Endodermal cell (in vitro differentiated cells): ENCODE measurements around the gene ADCK2. TPM values are rescaled to one million over a fixed set of nuclear protein-coding genes. Genes with fewer than 3 reads are reported as not detected.
A peak's percentile ranks its signal among the peaks of the same experiment; 100 is the strongest.

Experiments used
- DNase-seq: peaks from one replicate; pipeline ENCODE4 v3.0.0-alpha.2; 2017
- H3K27ac ChIP-seq: 2 replicates; pipeline ENCODE4 v1.5.1; 2013; ENCODE audit warnings: mild to moderate bottlenecking, low read depth, low read length, moderate library complexity
- H3K27me3 ChIP-seq: 2 replicates; pipeline ENCODE4 v1.6.1; 2013; ENCODE audit warnings: mild to moderate bottlenecking, low read length, moderate library complexity; ENCODE audit not compliant: insufficient read depth, control insufficient read depth, poor library complexity, severe bottlenecking
- H3K36me3 ChIP-seq: 2 replicates; pipeline ENCODE4 v1.7.0; 2013; ENCODE audit warnings: mild to moderate bottlenecking, low read length, moderate library complexity; ENCODE audit not compliant: control insufficient read depth, insufficient read depth
- H3K4me1 ChIP-seq: one replicate; pipeline ENCODE4 v1.7.0; 2013; ENCODE audit warnings: low read length; ENCODE audit not compliant: control insufficient read depth, insufficient read depth
- H3K4me3 ChIP-seq: 2 replicates; pipeline ENCODE4 v1.5.1; 2013; ENCODE audit warnings: mild to moderate bottlenecking, low read length, moderate library complexity
- H3K9ac ChIP-seq: 2 replicates; pipeline ENCODE4 v1.6.1; 2013; ENCODE audit warnings: mild to moderate bottlenecking, low read length, moderate library complexity; ENCODE audit not compliant: poor library complexity, severe bottlenecking; ENCODE audit errors: extremely low read depth
- H3K9me3 ChIP-seq: 2 replicates; pipeline ENCODE4 v1.6.1; 2013; ENCODE audit warnings: mild to moderate bottlenecking, low read length, moderate library complexity; ENCODE audit not compliant: control insufficient read depth
- H3K27ac Mint-ChIP-seq: 2 replicates; pipeline ENCODE4 v1.8.0; 2020; ENCODE audit warnings: mixed read lengths
- H3K27me3 Mint-ChIP-seq: 2 replicates; pipeline ENCODE4 v1.8.0; 2021; ENCODE audit warnings: mild to moderate bottlenecking, mixed read lengths; ENCODE audit not compliant: insufficient read depth
- H3K36me3 Mint-ChIP-seq: 2 replicates; pipeline ENCODE4 v1.8.0; 2020; ENCODE audit warnings: low read depth, mixed read lengths
- H3K4me1 Mint-ChIP-seq: 2 replicates; pipeline ENCODE4 v1.8.0; 2020; ENCODE audit warnings: mixed read lengths
- H3K4me3 Mint-ChIP-seq: 2 replicates; pipeline ENCODE4 v1.8.0; 2020; ENCODE audit warnings: mild to moderate bottlenecking, moderate library complexity, mixed read lengths
- H3K9me3 Mint-ChIP-seq: 2 replicates; pipeline ENCODE4 v1.8.0; 2020; ENCODE audit warnings: mild to moderate bottlenecking, mixed read lengths
- CTCF ChIP-seq: fragments of 200-600 bp; sonication (generic); conservative IDR thresholded peaks from 2 replicates; pipeline ENCODE4 v1.5.0; 2021; ENCODE audit warnings: antibody characterized with exemption, mild to moderate bottlenecking
- WGBS, 2 experiments: methylation state at CpG; one replicate each; pipeline versions ENCODE4 v1.1.5 to v1.1.7; 2013; ENCODE audit warnings: missing lambda C conversion rate in 2 of 2, mixed read lengths in 1 of 2; ENCODE audit not compliant: insufficient coverage in 1 of 2, insufficient read length in 1 of 2; 5-methylcytosine and 5-hydroxymethylcytosine counted together
- total RNA-seq, 2 donors: library from RNA; stranded (reverse); fragmentation: NEBNext Ultra II Directional in 1 of 2; extraction: Animal tissue kit (Norgen Biotek cat#: 25700) in 1 of 2; gene quantifications; 2 replicates in 1 of 2; 3 replicates in 1 of 2; pipeline ENCODE4 v1.2.1, GENCODE V29; 2021

The ADCK2 gene
- total RNA-seq, 2 donors from 2014 or later, result 13.5 to 17.8 TPM

GRCh38 chr7:140696680-140697446 lies 24.1 kb downstream of the ADCK2 start, which contains the start of gene NDUFB2:
NDUFB2 (plus strand) TSS chr7:140696708; CDS start chr7:140696745, 37 bp downstream.
- no peaks in the 10 kb centered on the region for H3K27me3 ChIP-seq
- H3K36me3 ChIP-seq, result peaks cover 4% of the 10 kb centered on the region
- 0% methylated on average over 23 to 82 of the region's 82 CpGs for WGBS, 2 experiments
- Mint-ChIP-seq H3K27me3 (no peaks in the 10 kb centered on the region), H3K4me1 (peaks cover 19% of the 10 kb centered on the region), H3K36me3 (peaks cover 6% of the 10 kb centered on the region), H3K4me3 (peak within 1 kb of the TSS; percentile 97), H3K27ac (peak within 1 kb of the TSS; percentile 99), H3K9me3 (no peaks in the 10 kb centered on the region)
- H3K4me3 ChIP-seq, result peak within 1 kb of the TSS; percentile 89
- no peaks in the 10 kb centered on the region for H3K4me1 ChIP-seq
- H3K27ac ChIP-seq, result peak within 1 kb of the TSS; percentile 87
- peak; percentile 94 for DNase-seq
- H3K9me3 ChIP-seq, result no peaks in the 10 kb centered on the region
- H3K9ac ChIP-seq, result peak within 1 kb of the TSS; percentile 50
- TF ChIP-seq CTCF, result no peak

GRCh38 chr7:140697447-140698143 lies 24.9 kb downstream of the ADCK2 start:
- 33 to 61% methylated on average over 12 to 24 of the region's 24 CpGs for WGBS, 2 experiments
- DNase-seq, result no peak
- H3K36me3 Mint-ChIP-seq, result peaks cover 5% of the 10 kb centered on the region
- peak overlapping the region; percentile 97 for H3K4me3 Mint-ChIP-seq
- peaks cover 19% of the 10 kb centered on the region for H3K4me1 Mint-ChIP-seq
- H3K27me3 Mint-ChIP-seq, result no peaks in the 10 kb centered on the region
- H3K4me3 ChIP-seq, result peak overlapping the region; percentile 89
- peak overlapping the region; percentile 87 for H3K27ac ChIP-seq
- peak overlapping the region; percentile 50 for H3K9ac ChIP-seq
- H3K9me3 Mint-ChIP-seq, result no peaks in the 10 kb centered on the region
- TF ChIP-seq CTCF, result no peak
- peak overlapping the region; percentile 99 for H3K27ac Mint-ChIP-seq
- H3K27me3 ChIP-seq, result no peaks in the 10 kb centered on the region
- peaks cover 4% of the 10 kb centered on the region for H3K36me3 ChIP-seq
- no peaks in the 10 kb centered on the region for H3K4me1 ChIP-seq
- H3K9me3 ChIP-seq, result no peaks in the 10 kb centered on the region

- H3K27me3 Mint-ChIP-seq, result no peaks in the 10 kb centered on the region
- no peak overlapping the region for H3K27ac Mint-ChIP-seq
- peak overlapping the region; percentile 89 for H3K4me3 ChIP-seq
- H3K27me3 ChIP-seq, result no peaks in the 10 kb centered on the region
- H3K4me1 ChIP-seq, result no peaks in the 10 kb centered on the region
- no peak for DNase-seq
- peaks cover 12% of the 10 kb centered on the region for H3K36me3 ChIP-seq
- no peak for TF ChIP-seq CTCF
- H3K9ac ChIP-seq, result no peak overlapping the region
- H3K9me3 ChIP-seq, result no peaks in the 10 kb centered on the region
- peaks cover 19% of the 10 kb centered on the region for H3K4me1 Mint-ChIP-seq
- H3K4me3 Mint-ChIP-seq, result peak overlapping the region; percentile 97
- WGBS, 2 experiments, result 92 to 100% methylated on average over 5 to 8 of the region's 8 CpGs
- no peaks in the 10 kb centered on the region for H3K9me3 Mint-ChIP-seq
- H3K27ac ChIP-seq, result no peak overlapping the region
- H3K36me3 Mint-ChIP-seq, result peaks cover 14% of the 10 kb centered on the region
These were observed 25.7 kb downstream of the ADCK2 start for GRCh38 chr7:140698477-140698876.
